Coronary artery (tissue), 2 donors: Measurements from ENCODE around the gene HGD.
"Not testable (repeated sequence)": the region's sequence is repeated elsewhere in the genome, so short reads cannot be mapped to it uniquely, and the experiment has no call there.

Source experiments
- DNase-seq: peaks from one replicate; pipeline ENCODE4 v3.0.0-alpha.2; 2017; ENCODE audit warnings: low spot score
- H3K27ac ChIP-seq, 2 donors: fragments of 200-600 bp; sonication (generic); one replicate each; pipeline ENCODE4 v1.5.1; 2016 to 2019
- H3K4me3 ChIP-seq: fragments of 200-600 bp; sonication (generic); 2 replicates; pipeline ENCODE4 v1.5.1; 2016; ENCODE audit warnings: mild to moderate bottlenecking, moderate library complexity
- CTCF ChIP-seq: fragments of 200-600 bp; sonication (generic); IDR thresholded peaks from one replicate; pipeline ENCODE4 v1.5.1; 2019; ENCODE audit warnings: antibody characterized with exemption

Gene HGD

GRCh38 chr3:120678331-120678947 is 3.6 kb downstream of the HGD start:
- peak overlapping the region; percentile 20 for H3K4me3 ChIP-seq
- peak overlapping the region in 1 of 2 donors; percentile 19 for H3K27ac ChIP-seq
- no peak for TF ChIP-seq CTCF
- no peak for DNase-seq

- H3K4me3 ChIP-seq, DNase-seq, H3K27ac ChIP-seq: not testable (repeated sequence)
These were observed 4.8 kb downstream of the HGD start for GRCh38 chr3:120677193-120677592.

DNA sequence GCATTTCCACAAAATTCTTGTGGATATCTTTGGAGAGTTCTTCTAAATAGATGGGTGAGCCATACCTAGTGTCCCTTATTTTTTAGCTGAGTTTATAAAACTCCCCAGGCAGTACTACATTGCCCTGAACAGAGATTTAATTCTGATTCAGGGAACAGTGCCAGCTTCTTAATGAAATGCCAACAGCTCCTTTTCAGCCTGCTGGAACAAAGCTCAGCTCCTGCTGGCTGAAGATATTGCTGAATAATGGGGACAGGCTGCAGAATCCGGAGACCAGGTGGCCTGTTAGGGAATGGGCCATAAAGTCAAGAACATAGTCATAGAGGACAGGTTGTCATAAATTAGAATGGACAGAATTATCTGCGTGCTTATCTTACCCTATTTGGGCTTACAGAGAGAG is 8.9 kb downstream of the HGD start:
- TF ChIP-seq CTCF = no peak
- H3K4me3 ChIP-seq = no peak overlapping the region
- no peak overlapping the region for H3K27ac ChIP-seq
- no peak for DNase-seq

DNA sequence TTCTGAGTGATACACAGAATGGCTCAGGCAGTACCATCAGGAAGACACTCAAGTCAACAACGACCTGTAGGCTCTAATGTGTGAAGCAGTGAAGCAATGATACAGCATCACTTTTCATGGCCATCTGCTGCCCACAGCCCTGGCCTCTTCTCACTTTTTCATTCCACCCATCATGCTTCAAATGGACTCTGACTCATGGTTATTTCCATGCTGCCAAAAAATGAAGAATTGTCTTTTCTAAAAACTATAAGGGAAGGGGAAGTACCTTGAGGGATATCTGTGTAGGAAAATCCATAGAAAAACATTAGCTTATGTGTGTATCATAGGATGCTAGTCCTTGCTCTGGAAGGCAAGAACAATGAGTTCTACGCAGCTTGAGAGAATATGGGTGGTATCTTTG is 11.5 kb downstream of the HGD start:
- no peak for TF ChIP-seq CTCF
- DNase-seq = no peak
- Histone ChIP-seq H3K27ac (no peak overlapping the region), H3K4me3 (no peak overlapping the region)

DNA sequence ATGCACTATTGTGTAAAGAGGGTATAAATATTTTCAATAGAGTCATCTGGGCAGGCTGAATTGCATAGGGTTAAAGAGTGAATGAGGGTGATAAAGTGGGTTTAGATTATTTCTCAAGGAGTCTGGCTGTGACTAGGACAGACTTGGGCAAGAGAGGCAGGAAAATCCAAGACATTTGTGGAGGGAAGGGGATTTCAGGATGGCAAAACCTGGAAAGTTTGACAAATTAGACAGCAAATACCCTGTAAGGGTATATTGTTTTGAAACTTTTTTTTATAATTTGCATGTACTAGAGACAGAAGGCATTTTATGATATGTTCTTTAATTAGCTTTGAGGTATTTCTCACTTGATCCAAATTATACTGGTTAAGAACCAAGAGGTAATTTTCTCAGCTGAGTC is 17.1 kb downstream of the HGD start:
- no peak overlapping the region for H3K4me3 ChIP-seq
- DNase-seq = no peak
- no peak for TF ChIP-seq CTCF
- H3K27ac ChIP-seq = no peak overlapping the region

DNA sequence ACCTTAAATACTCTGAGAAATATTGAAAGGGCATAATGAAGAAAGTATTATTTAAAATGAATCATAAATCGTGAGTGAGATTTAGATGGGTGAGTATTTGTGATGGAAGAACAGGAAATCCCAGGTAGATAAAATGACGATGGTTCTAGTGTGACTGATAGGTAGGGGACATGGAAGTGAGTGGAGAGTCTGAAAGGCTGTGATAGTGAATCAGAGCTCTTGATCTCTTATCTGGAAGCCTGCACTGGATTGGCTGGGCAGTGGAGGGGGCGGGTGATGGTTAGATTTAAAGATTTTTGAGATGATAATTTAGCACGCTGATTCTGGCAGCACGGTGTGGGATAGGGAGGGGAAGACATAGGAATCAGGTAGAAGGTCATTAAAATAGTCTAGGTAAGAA is 20.1 kb downstream of the HGD start:
- DNase-seq = no peak
- H3K4me3 ChIP-seq = no peak overlapping the region
- no peak for TF ChIP-seq CTCF
- H3K27ac ChIP-seq = no peak overlapping the region

- no peak for DNase-seq
- TF ChIP-seq CTCF = no peak
- Histone ChIP-seq H3K4me3 (no peak overlapping the region), H3K27ac (no peak overlapping the region)
These were observed 20.7 kb downstream of the HGD start for GRCh38 chr3:120661106-120661905.
